Activated naive CD4-positive, alpha-beta T cell treated with anti-CD3 and anti-CD28 coated beads, Interleukin-2, amount 10 ng/mL, durations not matched to agents 7 days and 5 days (primary cell): ENCODE measurements around the gene PSMB4.
"Not testable (repeated sequence)": the region's sequence is repeated elsewhere in the genome, so short reads cannot be mapped to it uniquely, and the experiment has no call there.

Experiments used
- CTCF ChIA-PET: fragments of 350-600 bp; sonication (Branson Sonifier 250); formaldehyde crosslinking; loops from one replicate; lab custom pipeline; 2021; ENCODE audit warnings: antibody characterized with exemption; lab: Charles Lee
- DNase-seq: peaks from one replicate; pipeline ENCODE4 v3.0.0-alpha.2; 2020
- H3K27ac Mint-ChIP-seq: one replicate; pipeline ENCODE4 v1.8.0; 2021; ENCODE audit warnings: mild to moderate bottlenecking, moderate library complexity, mixed read lengths
- H3K27me3 Mint-ChIP-seq: one replicate; pipeline ENCODE4 v1.8.0; 2021; ENCODE audit warnings: mild to moderate bottlenecking, mixed read lengths
- H3K36me3 Mint-ChIP-seq: one replicate; pipeline ENCODE4 v1.8.0; 2021; ENCODE audit warnings: mixed read lengths
- H3K4me1 Mint-ChIP-seq: one replicate; pipeline ENCODE4 v1.8.0; 2021; ENCODE audit warnings: mixed read lengths
- H3K4me3 Mint-ChIP-seq: one replicate; pipeline ENCODE4 v1.8.0; 2021; ENCODE audit warnings: mild to moderate bottlenecking, moderate library complexity, mixed read lengths
- H3K9me3 Mint-ChIP-seq: one replicate; pipeline ENCODE4 v1.8.0; 2021; ENCODE audit warnings: mixed read lengths

PSMB4 gene

DNA sequence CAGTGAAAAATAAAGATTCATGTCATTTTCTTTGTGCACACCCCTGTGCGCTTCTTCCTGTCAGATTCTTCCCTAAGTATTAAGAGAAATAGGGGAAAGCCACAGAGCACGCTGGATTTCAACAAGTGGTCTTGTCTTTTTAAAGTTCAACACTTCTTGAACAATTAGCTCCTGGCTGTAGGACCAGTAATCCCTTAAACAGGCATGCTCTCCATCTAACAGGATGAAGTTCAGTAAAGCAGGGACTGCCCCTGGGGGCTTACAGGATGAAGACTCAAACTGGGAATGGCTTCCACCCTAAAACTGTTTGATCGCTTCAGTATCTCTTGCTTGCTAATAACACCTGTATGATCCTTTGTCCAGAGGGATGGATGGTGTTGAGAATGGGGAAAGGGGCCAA lies 4.2 kb downstream of the PSMB4 start:
- Mint-ChIP-seq H3K9me3 (no peaks in the 10 kb centered on the region), H3K27me3 (no peaks in the 10 kb centered on the region), H3K4me3 (no peak overlapping the region), H3K4me1 (peaks cover 26% of the 10 kb centered on the region), H3K27ac (no peak overlapping the region), H3K36me3 (peaks cover 60% of the 10 kb centered on the region)
- DNase-seq = no peak
- CTCF ChIA-PET = no interaction called here

- CTCF ChIA-PET = interaction anchor here (1.0 to 1.3 kb wide), 4 partner anchors 39 to 431 kb away, joined by 3 to 4 read pairs (median 4); no protein-coding TSS in a partner anchor
- Mint-ChIP-seq H3K4me3 (no peak overlapping the region), H3K36me3 (peaks cover 67% of the 10 kb centered on the region), H3K9me3 (no peaks in the 10 kb centered on the region), H3K4me1 (peaks cover 16% of the 10 kb centered on the region), H3K27ac (no peak overlapping the region), H3K27me3 (no peaks in the 10 kb centered on the region)
- no peak for DNase-seq
Measured at GRCh38 chr1:151405187-151405951, 6.0 kb downstream of the PSMB4 start.

GRCh38 chr1:151406176-151406575 lies 6.8 kb downstream of the PSMB4 start:
- CTCF ChIA-PET = interaction anchor here (1.0 kb wide), 1 partner anchor 115 kb away, joined by 3 read pairs; no protein-coding TSS in a partner anchor
- no peaks in the 10 kb centered on the region for H3K27me3 Mint-ChIP-seq
- H3K36me3 Mint-ChIP-seq = peaks cover 69% of the 10 kb centered on the region
- no peak overlapping the region for H3K27ac Mint-ChIP-seq
- no peak overlapping the region for H3K4me3 Mint-ChIP-seq
- H3K4me1 Mint-ChIP-seq = peaks cover 8% of the 10 kb centered on the region
- DNase-seq = no peak
- H3K9me3 Mint-ChIP-seq = no peaks in the 10 kb centered on the region

- no peak for DNase-seq
- Mint-ChIP-seq H3K27me3 (no peaks in the 10 kb centered on the region), H3K9me3 (no peaks in the 10 kb centered on the region), H3K36me3 (peaks cover 67% of the 10 kb centered on the region), H3K27ac (peak overlapping the region; percentile 14), H3K4me1 (peaks cover 2% of the 10 kb centered on the region), H3K4me3 (no peak overlapping the region)
- CTCF ChIA-PET = interaction anchor here (1.3 kb wide), 1 partner anchor 107 kb away, joined by 4 read pairs; no protein-coding TSS in a partner anchor
Measured at GRCh38 chr1:151407304-151407703, 7.9 kb downstream of the PSMB4 start.

DNA sequence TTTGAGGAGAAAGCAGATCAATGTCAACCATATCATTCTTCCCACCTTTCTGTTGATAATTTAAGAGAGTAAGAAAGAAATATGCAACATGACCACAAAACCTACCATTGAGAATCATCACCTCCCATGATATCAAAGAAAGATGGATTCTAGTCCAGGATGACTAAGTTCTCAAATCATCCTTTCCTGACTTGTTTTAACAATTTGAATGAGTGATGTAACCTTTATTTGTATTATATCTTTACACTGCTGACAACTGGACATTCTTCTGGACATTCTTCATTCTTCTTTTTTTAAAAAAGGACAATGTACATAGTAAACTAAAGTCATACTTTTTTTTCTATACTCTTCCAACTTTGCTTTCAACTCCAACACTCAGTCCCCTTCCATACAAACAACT lies 9.5 kb downstream of the PSMB4 start:
- CTCF ChIA-PET = no interaction called here
- H3K4me3 Mint-ChIP-seq = no peak overlapping the region
- H3K27me3 Mint-ChIP-seq = no peaks in the 10 kb centered on the region
- no peak for DNase-seq
- peaks cover 62% of the 10 kb centered on the region for H3K36me3 Mint-ChIP-seq
- H3K27ac Mint-ChIP-seq = no peak overlapping the region
- H3K4me1 Mint-ChIP-seq = no peaks in the 10 kb centered on the region
- H3K9me3 Mint-ChIP-seq = no peaks in the 10 kb centered on the region

DNA sequence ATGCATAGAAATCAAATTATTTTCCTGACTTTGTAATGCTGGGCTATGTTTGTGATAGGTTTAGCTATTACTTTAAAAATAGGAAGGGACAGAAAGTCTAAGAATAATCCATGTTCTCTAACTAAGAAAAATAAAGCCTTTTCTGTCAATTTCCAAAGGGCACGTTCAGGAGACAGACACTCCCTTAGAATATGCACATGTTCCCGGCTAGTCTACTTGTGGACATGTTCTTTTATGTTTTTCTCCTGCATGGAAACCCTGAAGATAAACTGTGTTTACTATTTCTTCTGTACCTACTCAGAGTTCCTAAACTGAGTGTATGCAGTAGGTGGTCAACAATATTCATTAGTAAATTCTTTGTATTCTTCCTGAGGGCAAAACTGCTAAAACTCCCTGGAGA lies 12.5 kb downstream of the PSMB4 start:
- H3K27me3 Mint-ChIP-seq = no peaks in the 10 kb centered on the region
- H3K4me3 Mint-ChIP-seq = no peak overlapping the region
- H3K36me3 Mint-ChIP-seq = peaks cover 57% of the 10 kb centered on the region
- DNase-seq = no peak
- no peaks in the 10 kb centered on the region for H3K9me3 Mint-ChIP-seq
- CTCF ChIA-PET = no interaction called here
- no peaks in the 10 kb centered on the region for H3K4me1 Mint-ChIP-seq
- no peak overlapping the region for H3K27ac Mint-ChIP-seq

DNA sequence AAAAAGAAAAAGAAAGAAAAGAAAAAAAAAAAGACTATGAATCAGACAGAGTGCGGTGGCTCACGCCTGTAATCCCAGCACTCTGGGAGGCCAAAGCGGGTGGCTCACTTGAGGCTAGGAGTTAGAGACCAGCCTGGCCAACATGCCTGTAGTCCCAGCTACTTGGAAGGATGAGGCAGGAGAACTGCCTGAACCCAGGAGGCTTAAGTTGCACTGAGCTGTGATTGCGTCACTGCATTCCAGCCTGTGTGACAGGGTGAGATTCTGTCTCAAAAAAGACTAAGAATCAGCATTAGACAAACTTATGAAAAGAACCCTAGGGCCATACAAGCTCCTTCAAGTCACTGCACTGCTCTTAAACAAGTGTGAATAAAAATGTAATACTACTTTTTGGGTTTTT lies 16.9 kb downstream of the PSMB4 start:
- no peak overlapping the region for H3K27ac Mint-ChIP-seq
- CTCF ChIA-PET = no interaction called here
- no peaks in the 10 kb centered on the region for H3K9me3 Mint-ChIP-seq
- no peak for DNase-seq
- no peaks in the 10 kb centered on the region for H3K27me3 Mint-ChIP-seq
- H3K4me3 Mint-ChIP-seq = no peak overlapping the region
- peaks cover 40% of the 10 kb centered on the region for H3K36me3 Mint-ChIP-seq
- no peaks in the 10 kb centered on the region for H3K4me1 Mint-ChIP-seq

DNA sequence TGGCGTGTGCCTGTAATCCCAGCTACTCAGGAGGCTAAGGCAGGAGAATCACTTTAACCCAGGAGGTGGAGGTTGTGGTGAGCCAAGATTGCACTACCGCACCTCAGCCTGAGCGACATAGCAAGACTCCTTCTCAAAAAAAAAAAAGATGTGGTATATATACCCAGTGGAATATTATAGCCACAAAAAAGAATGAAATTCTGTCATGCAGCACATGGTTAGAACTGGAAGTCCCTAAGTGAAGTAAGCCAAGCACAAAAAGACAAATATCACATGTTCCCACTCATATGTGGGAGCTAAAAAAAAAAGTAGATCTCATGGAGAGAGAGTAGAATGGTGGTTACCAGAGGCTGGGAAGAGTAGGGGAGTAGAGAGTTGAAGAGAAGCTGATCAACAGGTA lies 18.7 kb downstream of the PSMB4 start:
- no peaks in the 10 kb centered on the region for H3K9me3 Mint-ChIP-seq
- CTCF ChIA-PET = interaction anchor here (0.7 to 1.0 kb wide), 4 partner anchors 26 to 169 kb away, joined by 3 to 4 read pairs (median 3); partner anchors contain the start of gene ZNF687
- no peaks in the 10 kb centered on the region for H3K27me3 Mint-ChIP-seq
- DNase-seq = no peak
- no peaks in the 10 kb centered on the region for H3K4me1 Mint-ChIP-seq
- H3K36me3 Mint-ChIP-seq = peaks cover 39% of the 10 kb centered on the region
- no peak overlapping the region for H3K4me3 Mint-ChIP-seq
- H3K27ac Mint-ChIP-seq = no peak overlapping the region

- peaks cover 45% of the 10 kb centered on the region for H3K36me3 Mint-ChIP-seq
Measured at GRCh38 chr1:151419819-151420218, 20.4 kb downstream of the PSMB4 start.

GRCh38 chr1:151425103-151425502 lies 25.7 kb downstream of the PSMB4 start:
- DNase-seq = no peak
- peaks cover 68% of the 10 kb centered on the region for H3K36me3 Mint-ChIP-seq
- no peaks in the 10 kb centered on the region for H3K27me3 Mint-ChIP-seq
- CTCF ChIA-PET = no interaction called here
- no peaks in the 10 kb centered on the region for H3K9me3 Mint-ChIP-seq
- H3K27ac Mint-ChIP-seq = no peak overlapping the region
- H3K4me3 Mint-ChIP-seq = no peak overlapping the region
- no peaks in the 10 kb centered on the region for H3K4me1 Mint-ChIP-seq

More at GRCh38 chr1:151419819-151420218, 20.4 kb downstream of the PSMB4 start:
- no peaks in the 10 kb centered on the region for H3K27me3 Mint-ChIP-seq
- DNase-seq = no peak
- CTCF ChIA-PET = no interaction called here
- H3K4me1 Mint-ChIP-seq = no peaks in the 10 kb centered on the region
- H3K27ac Mint-ChIP-seq = no peak overlapping the region
- no peaks in the 10 kb centered on the region for H3K9me3 Mint-ChIP-seq
- H3K4me3 Mint-ChIP-seq = no peak overlapping the region

- CTCF ChIA-PET = no interaction called here
- Mint-ChIP-seq H3K4me1 (no peaks in the 10 kb centered on the region), H3K27me3 (no peaks in the 10 kb centered on the region), H3K4me3 (no peak overlapping the region), H3K27ac (no peak overlapping the region), H3K9me3 (no peaks in the 10 kb centered on the region), H3K36me3 (peaks cover 56% of the 10 kb centered on the region)
- no peak for DNase-seq
Measured at GRCh38 chr1:151428068-151428467, 28.7 kb downstream of the PSMB4 start.

DNA sequence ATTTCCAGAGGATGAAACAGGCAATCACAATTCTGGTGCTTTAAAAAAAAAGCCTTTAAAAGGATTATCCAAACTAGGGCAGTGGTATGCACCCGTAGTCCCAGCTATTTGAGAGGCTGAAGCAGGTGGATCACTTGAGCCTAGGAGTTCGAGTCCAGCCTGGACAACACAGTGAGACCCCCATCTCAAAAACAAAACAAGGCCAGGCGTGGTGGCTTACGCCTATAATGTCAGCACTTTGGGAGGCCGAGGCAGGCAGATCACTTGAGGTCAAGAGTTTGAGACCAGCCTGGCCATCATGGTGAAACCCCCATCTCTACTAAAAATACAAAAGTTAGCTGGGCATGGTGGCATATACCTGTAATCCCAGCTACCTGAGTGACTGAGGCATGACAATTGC lies 34.5 kb downstream of the PSMB4 start:
- Mint-ChIP-seq H3K36me3 (peaks cover 16% of the 10 kb centered on the region), H3K4me1 (peaks cover 10% of the 10 kb centered on the region)
- H3K4me3 Mint-ChIP-seq, H3K9me3 Mint-ChIP-seq, CTCF ChIA-PET, H3K27me3 Mint-ChIP-seq, H3K27ac Mint-ChIP-seq, DNase-seq: not testable (repeated sequence)

- no peak overlapping the region for H3K4me3 Mint-ChIP-seq
- no peaks in the 10 kb centered on the region for H3K27me3 Mint-ChIP-seq
- no peak overlapping the region for H3K27ac Mint-ChIP-seq
- CTCF ChIA-PET = interaction anchor here (1.0 to 1.2 kb wide), 2 partner anchors 9 to 20 kb away, joined by 3 read pairs; no protein-coding TSS in a partner anchor
- no peaks in the 10 kb centered on the region for H3K9me3 Mint-ChIP-seq
- H3K36me3 Mint-ChIP-seq = peaks cover 11% of the 10 kb centered on the region
- H3K4me1 Mint-ChIP-seq = peaks cover 10% of the 10 kb centered on the region
- no peak for DNase-seq
Measured at GRCh38 chr1:151435174-151435573, 35.8 kb downstream of the PSMB4 start.

GRCh38 chr1:151436985-151437384 lies 37.6 kb downstream of the PSMB4 start:
- Mint-ChIP-seq H3K36me3 (peaks cover 23% of the 10 kb centered on the region), H3K27me3 (no peaks in the 10 kb centered on the region), H3K9me3 (no peaks in the 10 kb centered on the region), H3K27ac (no peak overlapping the region), H3K4me1 (peaks cover 10% of the 10 kb centered on the region), H3K4me3 (no peak overlapping the region)
- no peak for DNase-seq
- CTCF ChIA-PET = interaction anchor here (0.6 to 0.7 kb wide), 2 partner anchors 11 to 45 kb away, joined by 3 read pairs; no protein-coding TSS in a partner anchor

DNA sequence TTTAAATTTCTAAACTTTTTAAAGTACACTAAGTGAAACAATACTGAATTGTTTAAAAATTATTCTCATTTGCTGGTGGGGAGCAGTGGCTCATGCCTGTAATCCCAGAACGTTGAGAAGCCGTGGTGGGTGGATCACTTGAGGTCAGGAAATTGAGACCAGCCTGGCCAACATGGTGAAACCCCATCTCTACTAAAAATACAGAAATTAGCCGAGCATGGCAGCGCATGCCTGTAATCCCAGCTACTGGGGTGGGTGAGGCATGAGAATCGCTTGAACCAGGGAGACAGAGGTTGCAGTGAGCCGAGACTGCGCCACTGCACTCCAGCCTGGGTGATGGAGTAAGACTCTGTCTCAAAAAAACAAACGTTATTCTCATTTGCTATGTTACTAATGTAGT lies 38.0 kb downstream of the PSMB4 start:
- not testable (repeated sequence) for H3K27me3 Mint-ChIP-seq, H3K9me3 Mint-ChIP-seq, DNase-seq, H3K27ac Mint-ChIP-seq, H3K4me3 Mint-ChIP-seq
- CTCF ChIA-PET = interaction anchor here (0.6 kb wide), 1 partner anchor 12 kb away, joined by 3 read pairs; no protein-coding TSS in a partner anchor
- peaks cover 24% of the 10 kb centered on the region for H3K36me3 Mint-ChIP-seq
- H3K4me1 Mint-ChIP-seq = peaks cover 10% of the 10 kb centered on the region
